Immature natural killer cell (primary cell): ENCODE data around the gene TNPO3. TPM values are rescaled to one million over a fixed set of nuclear protein-coding genes. Genes with fewer than 3 reads are reported as not detected.
"Not testable (repeated sequence)": the region's sequence is repeated elsewhere in the genome, so short reads cannot be mapped to it uniquely, and the experiment has no call there.

ENCODE experiments used
- DNase-seq, 3 donors: peaks; one replicate each; pipeline ENCODE4 v3.0.0; 2022; ENCODE audit warnings: mixed read lengths in 1 of 3
- H3K27ac Mint-ChIP-seq, 6 donors: one replicate each; pipeline ENCODE4 v1.8.0; 2020; ENCODE audit warnings: mixed read lengths in 6 of 6, mild to moderate bottlenecking in 5 of 6, inconsistent platforms in 4 of 6, moderate library complexity in 3 of 6
- H3K27me3 Mint-ChIP-seq, 3 donors: one replicate each; pipeline ENCODE4 v1.8.0; 2020 to 2021; ENCODE audit warnings: low read depth in 3 of 3, mild to moderate bottlenecking in 3 of 3, mixed read lengths in 3 of 3, moderate library complexity in 3 of 3, inconsistent platforms in 1 of 3
- H3K36me3 Mint-ChIP-seq, 3 donors: one replicate each; pipeline ENCODE4 v1.8.0; 2020; ENCODE audit warnings: mixed read lengths in 3 of 3, inconsistent platforms in 2 of 3, mild to moderate bottlenecking in 2 of 3
- H3K4me1 Mint-ChIP-seq, 2 donors: one replicate each; pipeline ENCODE4 v1.8.0; 2020; ENCODE audit warnings: inconsistent platforms in 2 of 2, mild to moderate bottlenecking in 2 of 2, mixed read lengths in 2 of 2, moderate library complexity in 1 of 2
- H3K4me3 Mint-ChIP-seq, 5 donors: one replicate each; pipeline ENCODE4 v1.8.0; 2020; ENCODE audit warnings: mild to moderate bottlenecking in 5 of 5, mixed read lengths in 5 of 5, inconsistent platforms in 3 of 5, moderate library complexity in 3 of 5
- H3K9me3 Mint-ChIP-seq, 6 donors: one replicate each; pipeline ENCODE4 v1.8.0; 2020; ENCODE audit warnings: mild to moderate bottlenecking in 6 of 6, mixed read lengths in 6 of 6, inconsistent platforms in 4 of 6, moderate library complexity in 3 of 6
- polyA plus RNA-seq, 3 donors: library from polyadenylated mRNA; unstranded; fragments of 300-500 nt; fragmentation: Illumina TruSeq; gene quantifications; one replicate each; pipeline ENCODE4 v1.2.3, GENCODE V29; 2021

Gene TNPO3
- polyA plus RNA-seq, 3 donors from 2014 or later: 26.3 to 49.4 (median 41.9) TPM

DNA sequence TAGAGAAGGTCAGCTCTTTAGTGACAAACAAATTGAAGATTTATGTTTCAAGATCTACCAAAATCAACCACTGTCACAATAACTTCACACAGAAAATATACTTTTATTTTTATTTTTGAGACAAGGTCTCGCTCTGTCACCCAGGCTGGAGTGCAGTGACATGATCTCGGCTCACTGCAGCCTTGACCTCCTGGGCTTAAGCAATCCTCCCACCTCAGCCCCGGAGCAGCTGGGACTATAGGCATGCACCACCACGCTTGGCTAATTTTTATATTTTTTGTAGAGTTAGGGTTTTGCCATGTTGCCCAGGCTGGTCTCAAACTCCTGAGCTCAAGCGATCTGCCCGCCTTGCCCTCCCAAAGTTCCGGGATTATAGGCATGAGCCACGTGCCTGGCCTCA, 60.4 kb downstream of the TNPO3 start:
- H3K27me3 Mint-ChIP-seq, H3K9me3 Mint-ChIP-seq, H3K4me3 Mint-ChIP-seq, H3K27ac Mint-ChIP-seq, DNase-seq, H3K4me1 Mint-ChIP-seq: not testable (repeated sequence)
- H3K36me3 Mint-ChIP-seq: peaks cover 5 to 33% (median 20%) of the 10 kb centered on the region in 3 donors

DNA sequence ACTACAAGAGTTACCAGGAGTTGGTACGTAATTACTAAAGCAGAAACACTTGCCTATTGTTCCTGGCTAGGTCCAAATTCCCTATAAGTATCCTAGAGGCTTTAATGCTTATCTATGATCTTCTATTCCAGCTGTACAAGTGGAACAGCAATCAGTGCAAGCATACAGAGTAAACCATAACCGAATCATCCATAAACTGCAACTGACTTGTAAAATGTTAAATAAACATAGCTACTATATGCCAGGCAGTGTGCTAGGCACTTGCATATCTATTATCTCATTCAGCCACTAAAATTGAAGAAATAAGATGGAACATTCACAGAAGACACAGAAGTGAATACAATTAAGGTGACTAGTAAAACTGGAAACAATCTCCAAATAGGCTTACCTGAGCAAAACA, 61.5 kb downstream of the TNPO3 start:
- H3K36me3 Mint-ChIP-seq: peaks cover 6 to 36% (median 22%) of the 10 kb centered on the region in 3 donors
- H3K27ac Mint-ChIP-seq: peak overlapping the region in 1 of 6 donors; percentile 55
- H3K27me3 Mint-ChIP-seq: peaks cover 0 to 4% (median 0%) of the 10 kb centered on the region in 3 donors
- H3K4me3 Mint-ChIP-seq: no peak overlapping the region
- H3K4me1 Mint-ChIP-seq: peaks cover 0 to 1% of the 10 kb centered on the region in 2 donors
- no peak for DNase-seq
- no peaks in the 10 kb centered on the region for H3K9me3 Mint-ChIP-seq

DNA sequence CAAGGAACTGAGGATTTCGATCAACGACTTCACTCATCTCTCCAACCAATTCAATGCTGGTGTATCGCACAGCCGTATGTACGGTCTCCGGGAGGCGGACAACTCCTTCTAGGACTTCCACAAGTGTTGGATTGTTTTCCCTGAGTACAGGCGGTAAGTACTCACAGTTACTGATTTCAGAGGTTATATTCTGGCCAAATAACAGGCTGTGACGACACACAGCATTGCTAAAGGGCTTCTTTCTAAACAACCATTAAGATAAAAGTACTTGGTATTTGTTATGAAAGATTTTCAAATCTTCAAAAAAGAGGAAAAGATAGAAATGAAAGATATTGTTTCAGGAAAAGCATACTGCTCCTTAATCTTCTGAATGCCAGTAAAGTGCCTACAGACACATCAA, 65.0 kb downstream of the TNPO3 start:
- H3K36me3 Mint-ChIP-seq: peaks cover 6 to 38% (median 25%) of the 10 kb centered on the region in 3 donors
- H3K9me3 Mint-ChIP-seq: no peaks in the 10 kb centered on the region
- peaks cover 0 to 4% (median 0%) of the 10 kb centered on the region in 3 donors for H3K27me3 Mint-ChIP-seq
- DNase-seq: no peak
- no peak overlapping the region for H3K4me3 Mint-ChIP-seq
- peak overlapping the region in 1 of 6 donors; percentile 11 for H3K27ac Mint-ChIP-seq
- H3K4me1 Mint-ChIP-seq: no peaks in the 10 kb centered on the region

DNA sequence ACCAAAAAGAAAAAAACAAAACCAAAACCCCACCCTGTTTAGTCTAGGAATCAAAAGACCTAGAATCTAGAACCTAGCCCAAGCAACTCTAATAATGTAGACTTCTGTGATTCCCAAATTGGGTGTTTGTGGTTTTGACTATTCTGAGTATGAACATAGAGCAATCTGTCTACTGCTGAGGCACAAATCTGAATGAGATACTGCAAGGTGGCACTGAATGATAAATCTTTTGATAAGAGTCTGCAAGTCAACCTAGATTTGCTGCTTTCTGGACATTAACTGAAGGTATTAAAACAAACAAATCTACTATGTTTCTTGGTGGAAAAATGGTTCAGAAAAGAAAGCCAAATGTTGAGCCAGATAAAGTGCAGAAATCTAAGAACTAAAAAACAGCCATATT, 66.5 kb downstream of the TNPO3 start:
- no peaks in the 10 kb centered on the region for H3K9me3 Mint-ChIP-seq
- no peak for DNase-seq
- H3K27ac Mint-ChIP-seq: no peak overlapping the region
- H3K27me3 Mint-ChIP-seq: peaks cover 0 to 4% (median 0%) of the 10 kb centered on the region in 3 donors
- no peak overlapping the region for H3K4me3 Mint-ChIP-seq
- peaks cover 12 to 38% (median 25%) of the 10 kb centered on the region in 3 donors for H3K36me3 Mint-ChIP-seq
- no peaks in the 10 kb centered on the region for H3K4me1 Mint-ChIP-seq

DNA sequence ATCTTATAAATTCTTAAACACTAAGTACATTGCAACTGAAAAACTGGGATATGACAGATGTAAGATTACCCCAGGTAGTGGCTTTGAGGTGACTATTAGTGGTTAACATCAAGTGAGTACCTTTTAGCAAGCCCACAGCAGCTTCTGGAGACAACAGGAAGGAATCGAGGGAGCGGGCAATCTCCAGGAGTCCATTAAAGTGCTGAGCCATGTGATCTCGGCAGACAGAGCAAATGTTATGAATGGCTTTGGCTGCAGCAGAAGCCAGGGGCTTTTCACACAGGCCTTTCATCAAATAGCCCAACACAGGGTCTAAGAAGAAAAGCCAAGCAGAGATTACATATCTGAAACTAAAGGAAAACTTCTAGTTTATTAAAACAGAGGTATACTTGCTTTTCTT, 68.3 kb downstream of the TNPO3 start:
- Mint-ChIP-seq H3K27me3 (peaks cover 0 to 4% (median 0%) of the 10 kb centered on the region in 3 donors), H3K27ac (peak overlapping the region in 1 of 6 donors; percentile 28), H3K36me3 (peaks cover 13 to 49% (median 37%) of the 10 kb centered on the region in 3 donors), H3K4me3 (no peak overlapping the region), H3K4me1 (no peaks in the 10 kb centered on the region), H3K9me3 (no peaks in the 10 kb centered on the region)
- DNase-seq: no peak

DNA sequence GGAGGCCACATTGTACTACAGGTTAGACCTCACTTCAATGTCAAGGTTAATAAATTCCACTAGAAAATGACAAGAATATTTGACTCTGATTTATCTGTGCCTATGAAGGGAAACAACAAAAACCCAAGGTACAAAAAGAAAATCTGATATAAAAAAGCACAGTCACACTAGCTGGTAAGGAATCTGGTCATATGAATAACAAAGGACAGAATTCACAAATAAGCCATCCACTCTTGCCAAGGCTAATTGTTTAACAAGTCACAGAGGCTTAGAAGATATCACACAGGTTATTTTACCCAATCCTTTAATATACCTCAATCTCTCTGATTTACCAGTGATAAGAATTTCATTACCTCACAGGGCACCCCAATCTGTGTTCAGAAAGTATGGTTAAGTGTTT, 69.3 kb downstream of the TNPO3 start:
- Mint-ChIP-seq H3K4me1 (no peaks in the 10 kb centered on the region), H3K27ac (no peak overlapping the region), H3K9me3 (no peaks in the 10 kb centered on the region), H3K27me3 (peaks cover 0 to 4% (median 0%) of the 10 kb centered on the region in 3 donors), H3K4me3 (no peak overlapping the region), H3K36me3 (peaks cover 13 to 48% (median 35%) of the 10 kb centered on the region in 3 donors)
- DNase-seq: no peak

GRCh38 chr7:128982105-128982504, 72.8 kb downstream of the TNPO3 start:
- no peaks in the 10 kb centered on the region for H3K9me3 Mint-ChIP-seq
- no peaks in the 10 kb centered on the region for H3K4me1 Mint-ChIP-seq
- no peak overlapping the region for H3K4me3 Mint-ChIP-seq
- peaks cover 18 to 51% (median 29%) of the 10 kb centered on the region in 3 donors for H3K36me3 Mint-ChIP-seq
- H3K27me3 Mint-ChIP-seq: peaks cover 0 to 3% (median 0%) of the 10 kb centered on the region in 3 donors
- DNase-seq: no peak
- H3K27ac Mint-ChIP-seq: peak overlapping the region in 1 of 6 donors; percentile 31

DNA sequence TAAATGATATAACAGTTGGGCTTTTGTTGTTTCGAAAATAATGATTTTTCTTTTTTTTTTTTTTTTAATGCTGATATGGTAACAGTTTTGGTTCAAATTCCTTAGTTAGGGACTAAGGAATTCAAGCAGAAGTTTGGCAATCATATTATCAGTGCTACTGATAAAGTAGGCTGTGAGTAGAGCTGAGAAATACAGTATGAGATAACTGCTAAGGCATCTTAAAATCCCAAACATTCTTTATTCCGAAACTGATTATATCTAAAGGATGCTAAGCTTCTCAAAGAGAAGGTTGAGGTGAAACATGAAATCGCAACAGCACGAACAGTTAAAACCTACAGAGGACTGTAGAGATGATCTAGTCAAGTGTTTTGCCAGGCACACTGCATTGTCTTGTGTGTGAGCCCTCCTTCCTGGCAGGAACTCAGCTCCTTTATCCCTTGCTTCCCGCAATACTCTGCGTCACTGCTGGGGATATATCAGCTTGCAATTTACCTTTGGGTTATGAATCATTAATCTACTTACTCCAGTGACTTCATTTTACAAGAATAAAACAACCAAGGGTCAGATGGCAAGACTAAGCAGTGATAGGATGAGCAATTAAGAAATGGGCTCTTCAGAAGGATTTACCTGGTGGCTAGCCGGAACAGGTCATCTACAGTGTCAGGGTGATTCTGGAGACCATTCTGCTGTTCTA, 80.5 kb downstream of the TNPO3 start:
- no peaks in the 10 kb centered on the region for H3K4me1 Mint-ChIP-seq
- no peaks in the 10 kb centered on the region for H3K9me3 Mint-ChIP-seq
- H3K27ac Mint-ChIP-seq: peak overlapping the region in 1 of 6 donors; percentile 23
- no peak for DNase-seq
- H3K4me3 Mint-ChIP-seq: no peak overlapping the region
- H3K27me3 Mint-ChIP-seq: peaks cover 0 to 3% (median 0%) of the 10 kb centered on the region in 3 donors
- peaks cover 10 to 61% (median 34%) of the 10 kb centered on the region in 3 donors for H3K36me3 Mint-ChIP-seq

DNA sequence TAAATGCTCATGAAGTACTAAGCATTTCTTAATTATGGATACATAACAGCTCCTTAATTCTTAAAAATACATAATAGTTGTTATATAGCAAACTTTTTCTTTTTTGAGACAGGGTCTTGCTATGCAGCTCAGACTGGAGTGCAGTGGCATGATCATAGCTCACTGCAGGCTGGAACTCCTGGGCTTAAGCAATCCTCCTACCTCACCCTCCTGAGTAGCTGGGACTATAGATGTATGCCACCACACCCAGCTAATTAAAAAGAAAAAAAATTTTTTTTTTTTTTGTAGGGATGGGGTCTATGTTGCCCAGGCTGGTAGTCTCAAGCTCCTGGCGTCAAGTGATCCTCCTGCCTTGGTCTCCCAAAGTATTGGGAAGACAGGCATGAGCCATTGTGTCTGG, 86.3 kb downstream of the TNPO3 start:
- Mint-ChIP-seq H3K27me3 (no peaks in the 10 kb centered on the region), H3K9me3 (no peaks in the 10 kb centered on the region), H3K27ac (no peak overlapping the region), H3K4me1 (peaks cover 0 to 2% of the 10 kb centered on the region in 2 donors), H3K36me3 (peaks cover 7 to 58% (median 25%) of the 10 kb centered on the region in 3 donors), H3K4me3 (no peak overlapping the region)
- no peak for DNase-seq

DNA sequence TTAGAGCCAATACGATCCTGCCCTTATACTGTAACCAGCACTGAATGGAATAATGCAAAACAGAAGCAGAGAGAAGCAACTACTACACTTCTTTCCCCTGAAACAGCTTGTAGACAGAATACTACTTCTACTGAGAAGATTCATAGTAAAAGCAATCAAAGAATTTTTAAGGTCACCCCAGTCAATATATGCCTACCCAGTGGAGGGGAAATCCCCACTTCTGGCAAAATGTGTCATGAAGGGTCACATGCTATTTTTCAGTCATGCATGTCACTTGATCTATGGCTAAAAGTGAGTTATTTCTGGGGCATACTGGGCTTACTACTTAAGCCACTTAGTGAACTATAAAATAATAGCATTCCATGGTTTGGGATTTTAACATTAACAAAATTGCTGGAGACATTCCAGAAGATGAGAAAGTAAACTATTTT, 91.6 kb downstream of the TNPO3 start:
- Mint-ChIP-seq H3K27me3 (peaks cover 0 to 2% (median 2%) of the 10 kb centered on the region in 3 donors), H3K4me3 (no peak overlapping the region), H3K36me3 (peaks cover 15 to 47% (median 20%) of the 10 kb centered on the region in 3 donors), H3K4me1 (peaks cover 0 to 13% of the 10 kb centered on the region in 2 donors), H3K27ac (peak overlapping the region in 1 of 6 donors; percentile 50), H3K9me3 (no peaks in the 10 kb centered on the region)
- no peak for DNase-seq

GRCh38 chr7:128962899-128963298, 92.0 kb downstream of the TNPO3 start:
- H3K27ac Mint-ChIP-seq: peak overlapping the region in 1 of 6 donors; percentile 18
- peaks cover 15 to 44% (median 21%) of the 10 kb centered on the region in 3 donors for H3K36me3 Mint-ChIP-seq
- DNase-seq: no peak
- H3K27me3 Mint-ChIP-seq: peaks cover 0 to 2% (median 2%) of the 10 kb centered on the region in 3 donors
- H3K4me3 Mint-ChIP-seq: no peak overlapping the region
- H3K9me3 Mint-ChIP-seq: no peaks in the 10 kb centered on the region
- H3K4me1 Mint-ChIP-seq: peaks cover 0 to 13% of the 10 kb centered on the region in 2 donors

DNA sequence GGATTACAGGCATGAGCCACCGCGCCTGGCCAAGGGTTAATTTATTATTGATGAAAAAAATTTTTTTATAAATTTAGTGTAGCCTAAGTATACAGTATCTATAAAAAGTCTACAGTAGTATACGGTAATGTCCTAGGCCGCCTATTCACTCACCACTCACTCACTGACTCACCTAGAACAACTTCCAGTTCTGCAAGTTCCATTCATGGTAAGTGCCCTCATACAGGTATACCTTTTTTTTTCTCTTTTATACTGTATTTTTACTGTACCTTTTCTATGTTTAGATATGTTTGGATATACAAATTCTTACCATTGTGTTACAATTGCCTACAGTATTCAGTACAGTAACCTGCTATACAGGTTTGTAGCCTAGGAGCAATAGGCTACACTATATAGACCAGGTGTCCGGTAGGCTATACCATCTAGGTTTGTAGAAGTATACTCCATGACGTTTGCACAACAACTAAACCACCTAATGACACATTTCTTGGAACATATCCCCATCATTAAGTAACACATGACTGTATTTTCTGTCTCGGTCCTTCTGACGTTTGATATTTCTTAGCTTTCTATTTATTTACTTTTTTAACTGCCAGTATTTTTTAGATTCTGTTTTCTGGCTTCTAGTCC, 93.8 kb downstream of the TNPO3 start:
- Mint-ChIP-seq H3K27me3 (peaks cover 0 to 2% (median 2%) of the 10 kb centered on the region in 3 donors), H3K36me3 (peaks cover 27 to 48% (median 31%) of the 10 kb centered on the region in 3 donors), H3K4me3 (no peak overlapping the region), H3K9me3 (no peaks in the 10 kb centered on the region), H3K4me1 (peaks cover 0 to 13% of the 10 kb centered on the region in 2 donors), H3K27ac (no peak overlapping the region)
- DNase-seq: no peak

DNA sequence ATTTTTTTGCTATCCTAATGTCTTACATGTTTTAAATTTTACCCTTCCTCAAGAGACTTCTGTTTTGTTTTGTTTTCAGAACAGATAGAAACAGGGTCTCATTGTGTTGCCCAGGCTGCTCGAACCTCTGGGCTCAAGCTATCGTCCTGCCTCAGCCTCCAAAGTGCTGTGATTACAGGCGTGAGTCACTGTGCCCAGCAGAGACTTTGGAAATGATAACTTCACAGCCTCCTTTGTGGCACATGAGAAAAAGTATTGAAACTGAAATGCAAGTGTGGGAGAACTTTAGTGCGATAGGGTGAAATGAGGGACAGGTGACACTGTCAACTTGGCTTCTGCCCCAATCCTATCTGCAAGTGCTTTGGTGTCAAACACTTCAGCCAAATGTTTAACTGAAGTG, 95.6 kb downstream of the TNPO3 start:
- peaks cover 24 to 49% (median 27%) of the 10 kb centered on the region in 3 donors for H3K36me3 Mint-ChIP-seq
- H3K9me3 Mint-ChIP-seq: no peaks in the 10 kb centered on the region
- H3K4me3 Mint-ChIP-seq: no peak overlapping the region
- H3K27me3 Mint-ChIP-seq: peaks cover 0 to 2% (median 2%) of the 10 kb centered on the region in 3 donors
- DNase-seq: no peak
- no peak overlapping the region for H3K27ac Mint-ChIP-seq
- peaks cover 0 to 13% of the 10 kb centered on the region in 2 donors for H3K4me1 Mint-ChIP-seq

DNA sequence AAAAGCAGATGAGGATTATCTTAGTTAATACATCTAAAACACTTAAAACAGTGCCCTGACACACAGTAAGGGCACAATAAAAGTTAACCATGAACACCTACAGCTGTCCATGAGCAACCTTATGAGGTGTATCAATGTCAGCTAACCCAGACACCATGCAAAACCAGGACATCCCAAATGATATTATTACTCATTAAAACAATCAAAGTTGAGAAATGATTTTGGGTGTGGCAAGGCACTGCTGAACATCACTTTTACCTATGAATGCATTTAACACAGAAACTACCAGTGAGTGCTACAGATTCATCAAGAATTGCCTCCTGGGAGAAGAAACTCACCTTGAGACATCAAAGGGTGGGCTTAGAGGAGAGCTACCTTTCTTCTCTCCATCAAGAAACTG, 98.9 kb downstream of the TNPO3 start:
- Mint-ChIP-seq H3K4me1 (no peaks in the 10 kb centered on the region), H3K27ac (no peak overlapping the region), H3K4me3 (no peak overlapping the region), H3K36me3 (peaks cover 22 to 50% (median 23%) of the 10 kb centered on the region in 3 donors), H3K9me3 (no peaks in the 10 kb centered on the region), H3K27me3 (peaks cover 0 to 2% (median 2%) of the 10 kb centered on the region in 3 donors)
- no peak for DNase-seq
